ENCODE results near the gene LY6G6D. TPM values are rescaled to one million over a fixed set of nuclear protein-coding genes. Genes with fewer than 3 reads are reported as not detected.

LY6G6D gene
- total RNA-seq, 1 experiment from 2014 or later = not detected

DNA sequence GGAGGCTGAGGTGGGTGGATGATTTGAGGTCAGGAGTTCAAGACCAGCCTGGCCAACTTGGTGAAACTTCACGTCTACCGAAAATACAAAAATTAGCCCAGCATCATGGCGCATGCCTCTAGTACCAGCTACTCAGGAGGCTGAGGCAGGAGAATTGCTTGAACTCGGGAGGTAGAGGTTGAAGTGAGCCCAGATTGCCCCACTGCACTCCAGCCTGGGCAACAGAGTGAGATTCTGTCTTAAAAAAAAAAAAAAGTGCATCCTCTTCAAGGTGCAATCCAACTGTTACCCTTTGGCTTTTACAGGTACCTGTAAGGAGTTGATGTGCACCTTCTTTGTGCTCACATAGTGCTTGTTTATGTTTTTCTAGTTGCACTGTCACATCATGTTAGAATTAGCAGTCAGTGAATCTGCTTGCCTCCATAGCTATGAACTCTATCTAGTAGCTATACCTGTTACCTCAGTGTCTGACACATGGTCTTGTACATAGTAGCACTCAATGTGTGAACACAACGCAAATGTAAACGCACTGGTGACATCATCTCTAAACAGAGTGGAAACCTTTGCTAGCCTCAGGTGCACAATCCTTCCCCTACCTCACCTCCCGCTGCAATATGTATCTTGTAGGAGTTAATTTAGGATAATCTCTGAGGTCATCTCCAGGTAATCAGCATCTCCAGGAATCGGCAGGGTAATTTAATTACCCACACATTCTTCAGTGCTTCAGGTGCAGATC, 34.3 kb downstream of the LY6G6D start (continued):
- TF ChIP-seq, protein P1, sequence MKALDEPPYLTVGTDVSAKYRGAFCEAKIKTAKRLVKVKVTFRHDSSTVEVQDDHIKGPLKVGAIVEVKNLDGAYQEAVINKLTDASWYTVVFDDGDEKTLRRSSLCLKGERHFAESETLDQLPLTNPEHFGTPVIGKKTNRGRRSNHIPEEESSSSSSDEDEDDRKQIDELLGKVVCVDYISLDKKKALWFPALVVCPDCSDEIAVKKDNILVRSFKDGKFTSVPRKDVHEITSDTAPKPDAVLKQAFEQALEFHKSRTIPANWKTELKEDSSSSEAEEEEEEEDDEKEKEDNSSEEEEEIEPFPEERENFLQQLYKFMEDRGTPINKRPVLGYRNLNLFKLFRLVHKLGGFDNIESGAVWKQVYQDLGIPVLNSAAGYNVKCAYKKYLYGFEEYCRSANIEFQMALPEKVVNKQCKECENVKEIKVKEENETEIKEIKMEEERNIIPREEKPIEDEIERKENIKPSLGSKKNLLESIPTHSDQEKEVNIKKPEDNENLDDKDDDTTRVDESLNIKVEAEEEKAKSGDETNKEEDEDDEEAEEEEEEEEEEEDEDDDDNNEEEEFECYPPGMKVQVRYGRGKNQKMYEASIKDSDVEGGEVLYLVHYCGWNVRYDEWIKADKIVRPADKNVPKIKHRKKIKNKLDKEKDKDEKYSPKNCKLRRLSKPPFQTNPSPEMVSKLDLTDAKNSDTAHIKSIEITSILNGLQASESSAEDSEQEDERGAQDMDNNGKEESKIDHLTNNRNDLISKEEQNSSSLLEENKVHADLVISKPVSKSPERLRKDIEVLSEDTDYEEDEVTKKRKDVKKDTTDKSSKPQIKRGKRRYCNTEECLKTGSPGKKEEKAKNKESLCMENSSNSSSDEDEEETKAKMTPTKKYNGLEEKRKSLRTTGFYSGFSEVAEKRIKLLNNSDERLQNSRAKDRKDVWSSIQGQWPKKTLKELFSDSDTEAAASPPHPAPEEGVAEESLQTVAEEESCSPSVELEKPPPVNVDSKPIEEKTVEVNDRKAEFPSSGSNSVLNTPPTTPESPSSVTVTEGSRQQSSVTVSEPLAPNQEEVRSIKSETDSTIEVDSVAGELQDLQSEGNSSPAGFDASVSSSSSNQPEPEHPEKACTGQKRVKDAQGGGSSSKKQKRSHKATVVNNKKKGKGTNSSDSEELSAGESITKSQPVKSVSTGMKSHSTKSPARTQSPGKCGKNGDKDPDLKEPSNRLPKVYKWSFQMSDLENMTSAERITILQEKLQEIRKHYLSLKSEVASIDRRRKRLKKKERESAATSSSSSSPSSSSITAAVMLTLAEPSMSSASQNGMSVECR (CRISPR knock-in tag; IDR thresholded peaks at IDR 0.05; ENCODE audit: borderline replicate concordance) = no peak
- TF ChIP-seq ZBTB21 (CRISPR knock-in tag; IDR thresholded peaks at IDR 0.05; ENCODE audit: borderline replicate concordance) (no peak), FOXJ3 (CRISPR knock-in tag; IDR thresholded peaks at IDR 0.05; ENCODE audit: borderline replicate concordance) (no peak), JAZF1 (CRISPR knock-in tag; IDR thresholded peaks at IDR 0.05) (no peak), ZNF423 (CRISPR knock-in tag; IDR thresholded peaks at IDR 0.05) (no peak), NFATC4 (CRISPR knock-in tag; IDR thresholded peaks at IDR 0.05) (no peak), NFE2L1 (CRISPR knock-in tag; IDR thresholded peaks at IDR 0.05) (no peak), SOX15 (CRISPR knock-in tag; IDR thresholded peaks at IDR 0.05) (no peak), SMAD3 (CRISPR knock-in tag; IDR thresholded peaks at IDR 0.05; ENCODE audit: borderline replicate concordance) (no peak)
- TF ChIP-seq, protein P2, sequence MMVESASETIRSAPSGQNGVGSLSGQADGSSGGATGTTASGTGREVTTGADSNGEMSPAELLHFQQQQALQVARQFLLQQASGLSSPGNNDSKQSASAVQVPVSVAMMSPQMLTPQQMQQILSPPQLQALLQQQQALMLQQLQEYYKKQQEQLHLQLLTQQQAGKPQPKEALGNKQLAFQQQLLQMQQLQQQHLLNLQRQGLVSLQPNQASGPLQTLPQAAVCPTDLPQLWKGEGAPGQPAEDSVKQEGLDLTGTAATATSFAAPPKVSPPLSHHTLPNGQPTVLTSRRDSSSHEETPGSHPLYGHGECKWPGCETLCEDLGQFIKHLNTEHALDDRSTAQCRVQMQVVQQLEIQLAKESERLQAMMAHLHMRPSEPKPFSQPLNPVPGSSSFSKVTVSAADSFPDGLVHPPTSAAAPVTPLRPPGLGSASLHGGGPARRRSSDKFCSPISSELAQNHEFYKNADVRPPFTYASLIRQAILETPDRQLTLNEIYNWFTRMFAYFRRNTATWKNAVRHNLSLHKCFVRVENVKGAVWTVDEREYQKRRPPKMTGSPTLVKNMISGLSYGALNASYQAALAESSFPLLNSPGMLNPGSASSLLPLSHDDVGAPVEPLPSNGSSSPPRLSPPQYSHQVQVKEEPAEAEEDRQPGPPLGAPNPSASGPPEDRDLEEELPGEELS (CRISPR knock-in tag; IDR thresholded peaks at IDR 0.05) = no peak

DNA sequence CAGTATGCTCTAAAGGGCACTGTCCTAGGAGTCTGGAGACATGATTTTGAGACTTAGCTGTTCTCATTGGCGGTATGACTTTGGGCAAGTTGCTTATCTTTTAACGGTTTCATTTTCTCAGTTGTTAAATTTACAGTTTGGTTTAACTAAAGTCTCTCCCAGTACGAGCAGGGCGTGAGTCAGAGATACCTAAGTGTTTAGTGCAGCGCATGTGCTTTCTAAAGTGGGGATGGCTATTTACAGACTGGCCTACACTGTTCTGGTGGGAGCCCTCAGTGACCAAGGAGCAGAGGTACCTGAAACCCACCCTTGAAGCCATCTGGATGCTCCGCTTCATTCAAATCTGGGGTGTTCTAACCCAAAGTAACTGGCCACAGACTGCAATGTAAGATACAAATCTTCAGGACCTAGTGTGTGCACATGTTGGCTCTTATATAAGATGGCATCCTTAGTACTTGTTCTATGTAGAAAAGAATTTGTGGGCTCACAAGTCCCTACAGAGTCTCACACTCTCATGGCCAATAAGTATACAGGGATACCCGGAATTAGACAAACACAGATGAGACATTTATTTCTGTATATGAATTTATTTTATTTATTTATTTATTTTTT, 35.4 kb downstream of the LY6G6D start:
- peaks cover 13% of the 10 kb centered on the region for H3K36me3 Mint-ChIP-seq
- no peaks in the 10 kb centered on the region; the same call in 1 of the 2 replicates for H3K27me3 Mint-ChIP-seq (ENCODE audit: low read depth)
- POLR2A ChIA-PET = no interaction called here
- CTCF ChIA-PET = no interaction called here
- DNase-seq (ENCODE audit: low spot score) (no peak), ATAC-seq (no peak)
- TF ChIP-seq NR2C2 (CRISPR knock-in tag; IDR thresholded peaks at IDR 0.05) (no peak), ZNF121 (CRISPR knock-in tag; IDR thresholded peaks at IDR 0.05) (no peak)
- TF ChIP-seq, protein P1 (CRISPR knock-in tag; IDR thresholded peaks at IDR 0.05; ENCODE audit: borderline replicate concordance) = no peak
- no peak overlapping the region for H3K27ac Mint-ChIP-seq
- no peaks in the 10 kb centered on the region for H3K4me1 Mint-ChIP-seq
- no peaks in the 10 kb centered on the region for H3K9me3 Mint-ChIP-seq
- no peak overlapping the region for H3K4me3 Mint-ChIP-seq

Data from WTC11 (cell line).